ENCODE results near the gene MYOZ3. TPM values are rescaled to one million over a fixed set of nuclear protein-coding genes. Genes with fewer than 3 reads are reported as not detected.

MYOZ3 gene
- total RNA-seq, 2 experiments from 2014 or later = 0.07 to 0.21 TPM

- no peaks in the 10 kb centered on the region for H3K36me3 Mint-ChIP-seq
- no peak for DNase-seq
- no peaks in the 10 kb centered on the region for H3K4me1 Mint-ChIP-seq (ENCODE audit: low read depth)
- H3K9me3 Mint-ChIP-seq = no peaks in the 10 kb centered on the region
- POLR2A ChIA-PET = no interaction called here
- intact Hi-C loops (cut with micrococcal nuclease) = no loop called here
- peaks cover 4% of the 10 kb centered on the region for H3K27me3 Mint-ChIP-seq
- H3K27ac Mint-ChIP-seq = no peak overlapping the region
- no peak overlapping the region for H3K4me3 Mint-ChIP-seq
- CTCF ChIA-PET = interaction anchor here (1.8 kb wide), 1 partner anchor 70 kb away, joined by 5 read pairs; no protein-coding TSS in a partner anchor
Observed at GRCh38 chr5:150630461-150631325, 30.4 kb upstream of the MYOZ3 start.

GRCh38 chr5:150631326-150631701 lies 29.7 kb upstream of the MYOZ3 start:
- no peak overlapping the region for H3K4me3 Mint-ChIP-seq
- CTCF ChIA-PET = interaction anchor here (1.8 kb wide), 1 partner anchor 70 kb away, joined by 5 read pairs; no protein-coding TSS in a partner anchor
- H3K27me3 Mint-ChIP-seq = peaks cover 3% of the 10 kb centered on the region

DNA sequence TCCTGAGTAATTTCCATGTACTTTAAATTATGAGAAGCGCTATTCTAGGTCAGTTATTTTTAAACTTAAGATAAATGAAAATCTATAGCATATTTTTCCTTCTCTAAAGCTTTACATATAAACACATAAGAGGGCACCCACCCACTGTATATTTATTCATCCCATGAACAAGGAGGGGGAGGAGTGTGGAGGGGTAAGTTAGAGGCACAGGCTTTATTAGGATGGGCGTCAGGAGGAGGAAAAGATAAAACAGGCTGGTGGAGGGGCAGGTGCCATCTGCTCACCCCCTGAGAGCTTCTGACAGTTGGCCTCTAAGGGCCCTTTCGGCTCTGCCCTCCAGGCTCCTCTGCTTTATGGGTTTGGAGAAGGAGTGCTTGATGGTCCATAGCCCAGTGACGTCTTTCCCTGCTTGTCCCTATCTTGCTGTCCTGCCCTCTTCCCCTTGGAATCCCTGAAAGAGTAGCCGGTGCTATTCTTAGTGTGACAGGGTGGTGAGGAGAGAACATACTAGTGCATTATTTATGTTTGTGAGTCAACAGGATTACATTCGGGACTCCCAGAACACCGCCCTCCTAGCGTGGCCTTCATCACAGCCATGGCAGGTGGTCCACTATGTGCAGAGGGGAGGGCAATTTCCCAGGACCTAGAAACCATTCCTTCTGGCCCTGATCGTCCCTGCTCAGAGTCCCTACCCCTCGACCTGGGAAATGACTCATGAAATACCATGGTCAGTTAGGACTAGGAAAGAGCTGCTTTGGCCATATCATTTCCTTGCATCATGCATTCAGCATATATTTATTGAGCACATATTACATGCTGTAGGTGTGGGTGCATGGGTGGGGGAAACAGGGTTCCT lies 28.5 kb upstream of the MYOZ3 start:
- no peaks in the 10 kb centered on the region for H3K36me3 Mint-ChIP-seq
- CTCF ChIA-PET = interaction anchor here (1.8 kb wide), 1 partner anchor 71 kb away, joined by 5 read pairs; no protein-coding TSS in a partner anchor
- no peaks in the 10 kb centered on the region for H3K9me3 Mint-ChIP-seq
- H3K27me3 Mint-ChIP-seq = peaks cover 7% of the 10 kb centered on the region
- no peak overlapping the region for H3K4me3 Mint-ChIP-seq
- DNase-seq = no peak
- H3K4me1 Mint-ChIP-seq (ENCODE audit: low read depth) = no peaks in the 10 kb centered on the region
- intact Hi-C loops (cut with micrococcal nuclease) = no loop called here
- no peak overlapping the region for H3K27ac Mint-ChIP-seq
- POLR2A ChIA-PET = no interaction called here

More at GRCh38 chr5:150631326-150631701, 29.7 kb upstream of the MYOZ3 start:
- Mint-ChIP-seq H3K9me3 (no peaks in the 10 kb centered on the region), H3K36me3 (no peaks in the 10 kb centered on the region), H3K4me1 (ENCODE audit: low read depth) (no peaks in the 10 kb centered on the region), H3K27ac (no peak overlapping the region)
- intact Hi-C loops (cut with micrococcal nuclease) = no loop called here
- no peak for DNase-seq
- POLR2A ChIA-PET = no interaction called here

- ChIA-PET POLR2A (no interaction called here), CTCF (no interaction called here)
- no peak overlapping the region for H3K4me3 Mint-ChIP-seq
- peaks cover 10% of the 10 kb centered on the region for H3K27me3 Mint-ChIP-seq
- no peak overlapping the region for H3K27ac Mint-ChIP-seq
- DNase-seq = no peak
- H3K36me3 Mint-ChIP-seq = no peaks in the 10 kb centered on the region
- no peaks in the 10 kb centered on the region for H3K4me1 Mint-ChIP-seq (ENCODE audit: low read depth)
- H3K9me3 Mint-ChIP-seq = no peaks in the 10 kb centered on the region
- intact Hi-C loops (cut with micrococcal nuclease) = no loop called here
Observed at GRCh38 chr5:150633429-150633828, 27.6 kb upstream of the MYOZ3 start.

DNA sequence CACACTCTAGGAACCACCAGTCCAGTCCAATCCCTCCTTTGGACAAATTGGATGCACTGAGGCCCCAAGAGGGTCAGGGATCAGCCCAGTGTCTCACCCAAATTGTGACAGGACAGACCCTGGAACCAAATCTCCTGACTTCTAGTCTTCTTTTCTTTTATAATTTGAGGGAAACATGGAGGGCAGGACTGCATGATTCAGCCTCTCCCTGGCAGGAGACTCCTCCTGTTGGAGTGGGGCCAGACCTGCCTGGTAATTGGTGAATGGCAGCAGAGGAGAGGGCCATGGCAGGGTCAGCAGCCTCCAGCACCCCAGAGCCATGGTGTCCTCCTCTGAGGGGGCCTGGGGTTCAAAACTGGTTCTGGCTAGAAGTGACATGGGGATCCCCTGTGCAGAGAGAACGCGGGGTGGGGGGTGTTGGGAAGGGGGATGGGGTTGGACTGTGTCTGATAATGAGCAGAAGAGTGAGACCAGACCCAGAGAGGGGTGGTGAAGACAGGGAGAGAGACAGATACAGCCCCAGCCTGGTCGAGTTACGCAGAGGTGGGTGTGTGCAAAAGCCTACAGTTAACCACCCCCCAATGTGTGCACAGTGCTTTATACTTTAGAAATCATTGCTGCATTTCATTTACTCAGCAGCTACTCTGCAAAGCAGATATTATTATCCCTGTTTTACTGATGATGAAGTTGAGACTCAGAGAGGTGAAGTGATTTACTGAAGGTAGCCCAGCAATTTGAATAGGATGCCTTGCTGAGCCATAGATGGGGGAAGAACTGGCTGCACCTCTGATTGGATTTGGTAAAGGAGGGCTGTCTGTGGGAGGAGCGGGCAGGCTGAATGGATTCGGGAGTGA lies 24.4 kb upstream of the MYOZ3 start:
- no peak overlapping the region for H3K27ac Mint-ChIP-seq
- no peak for DNase-seq
- peaks cover 10% of the 10 kb centered on the region for H3K27me3 Mint-ChIP-seq
- no peaks in the 10 kb centered on the region for H3K4me1 Mint-ChIP-seq (ENCODE audit: low read depth)
- intact Hi-C loops (cut with micrococcal nuclease) = no loop called here
- POLR2A ChIA-PET = no interaction called here
- H3K9me3 Mint-ChIP-seq = no peaks in the 10 kb centered on the region
- H3K36me3 Mint-ChIP-seq = no peaks in the 10 kb centered on the region
- CTCF ChIA-PET = no interaction called here
- no peak overlapping the region for H3K4me3 Mint-ChIP-seq

- H3K9me3 Mint-ChIP-seq = no peaks in the 10 kb centered on the region
- no peaks in the 10 kb centered on the region for H3K36me3 Mint-ChIP-seq
- ChIA-PET POLR2A (no interaction called here), CTCF (no interaction called here)
- peaks cover 10% of the 10 kb centered on the region for H3K27me3 Mint-ChIP-seq
- intact Hi-C loops (cut with micrococcal nuclease) = no loop called here
- no peak for DNase-seq
- H3K4me1 Mint-ChIP-seq (ENCODE audit: low read depth) = no peaks in the 10 kb centered on the region
- H3K27ac Mint-ChIP-seq = no peak overlapping the region
- no peak overlapping the region for H3K4me3 Mint-ChIP-seq
Observed at GRCh38 chr5:150637245-150638052, 23.6 kb upstream of the MYOZ3 start.

DNA sequence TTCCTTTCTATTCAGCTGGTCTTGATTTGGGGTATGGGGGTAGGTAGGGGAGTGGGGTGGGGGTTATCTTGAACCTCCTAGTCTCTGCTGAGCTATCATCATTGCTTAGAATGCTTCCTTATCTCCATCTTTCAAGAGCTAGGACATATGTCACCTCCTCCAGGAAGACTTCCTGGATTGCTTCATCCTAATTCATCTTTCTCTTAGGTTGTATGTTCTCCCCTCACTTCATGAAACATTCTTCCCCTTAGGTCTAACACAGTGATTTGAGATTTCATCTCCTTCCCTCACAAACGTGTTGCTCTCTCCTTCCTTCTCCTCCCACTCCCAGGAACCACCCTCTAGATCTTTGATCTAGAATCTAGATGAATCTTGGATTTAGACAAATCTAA lies 23.0 kb upstream of the MYOZ3 start:
- H3K36me3 Mint-ChIP-seq = no peaks in the 10 kb centered on the region
- intact Hi-C loops (cut with micrococcal nuclease) = no loop called here
- DNase-seq = no peak
- H3K4me1 Mint-ChIP-seq (ENCODE audit: low read depth) = no peaks in the 10 kb centered on the region
- no peaks in the 10 kb centered on the region for H3K9me3 Mint-ChIP-seq
- peaks cover 10% of the 10 kb centered on the region for H3K27me3 Mint-ChIP-seq
- ChIA-PET POLR2A (no interaction called here), CTCF (no interaction called here)
- H3K4me3 Mint-ChIP-seq = no peak overlapping the region
- H3K27ac Mint-ChIP-seq = no peak overlapping the region

GRCh38 chr5:150638488-150639376 lies 22.3 kb upstream of the MYOZ3 start:
- ChIA-PET POLR2A (no interaction called here), CTCF (interaction anchor here (0.6 kb wide), 1 partner anchor 951 kb away, joined by 3 read pairs; no protein-coding TSS in a partner anchor)
- H3K27me3 Mint-ChIP-seq = peaks cover 10% of the 10 kb centered on the region
- no peaks in the 10 kb centered on the region for H3K36me3 Mint-ChIP-seq
- no peaks in the 10 kb centered on the region for H3K9me3 Mint-ChIP-seq
- no peaks in the 10 kb centered on the region for H3K4me1 Mint-ChIP-seq (ENCODE audit: low read depth)
- no peak overlapping the region for H3K4me3 Mint-ChIP-seq
- intact Hi-C loops (cut with micrococcal nuclease) = no loop called here
- DNase-seq = no peak
- H3K27ac Mint-ChIP-seq = no peak overlapping the region

- POLR2A ChIA-PET = no interaction called here
- H3K9me3 Mint-ChIP-seq = no peaks in the 10 kb centered on the region
- no peak overlapping the region for H3K27ac Mint-ChIP-seq
- intact Hi-C loops (cut with micrococcal nuclease) = no loop called here
- no peak overlapping the region for H3K4me3 Mint-ChIP-seq
- CTCF ChIA-PET = no interaction called here
- DNase-seq = no peak
- H3K27me3 Mint-ChIP-seq = peaks cover 10% of the 10 kb centered on the region
- H3K4me1 Mint-ChIP-seq (ENCODE audit: low read depth) = no peaks in the 10 kb centered on the region
- H3K36me3 Mint-ChIP-seq = no peaks in the 10 kb centered on the region
Observed at GRCh38 chr5:150639377-150639692, 21.7 kb upstream of the MYOZ3 start.

- Mint-ChIP-seq H3K27ac (no peak overlapping the region), H3K27me3 (peaks cover 10% of the 10 kb centered on the region), H3K4me1 (ENCODE audit: low read depth) (no peaks in the 10 kb centered on the region), H3K4me3 (no peak overlapping the region), H3K36me3 (no peaks in the 10 kb centered on the region), H3K9me3 (no peaks in the 10 kb centered on the region)
- ChIA-PET POLR2A (no interaction called here), CTCF (no interaction called here)
- no peak for DNase-seq
- intact Hi-C loops (cut with micrococcal nuclease) = no loop called here
Observed at GRCh38 chr5:150639751-150640150, 21.3 kb upstream of the MYOZ3 start.

Measured in activated CD4-positive, alpha-beta memory T cell treated with anti-CD3 and anti-CD28 coated beads for 36 hours (primary cell).